Sigmoid colon (tissue), 4 donors: ENCODE data around the gene ACOX2.

ENCODE experiments used
- CTCF ChIP-seq, 4 experiments: fragments of 450-650 bp in 3 of 4; fragments of 200-600 bp in 1 of 4; IDR thresholded peaks; one replicate each; pipeline ENCODE4 v1.5.1; 2016 to 2019; ENCODE audit warnings: antibody characterized with exemption in 4 of 4, mild to moderate bottlenecking in 3 of 4, moderate library complexity in 2 of 4
- EP300 ChIP-seq, 4 donors: sonication (generic); formaldehyde crosslinking; IDR thresholded peaks; one replicate each; pipeline ENCODE4 v1.6.1; 2017; ENCODE audit warnings: antibody characterized with exemption in 4 of 4

- TF ChIP-seq CTCF (IDR thresholded peaks at IDR 0.05) (no peak), EP300 (IDR thresholded peaks at IDR 0.05) (no peak)
Measured at GRCh38 chr3:58522759-58523425, 14.1 kb downstream of the ACOX2 start.
